ENCODE results near the gene TCF25. TPM values are rescaled to one million over a fixed set of nuclear protein-coding genes. Genes with fewer than 3 reads are reported as not detected.

Gene TCF25
- total and polyA plus RNA-seq, 2 experiments from 2014 or later, result 95.4 to 143 TPM

DNA sequence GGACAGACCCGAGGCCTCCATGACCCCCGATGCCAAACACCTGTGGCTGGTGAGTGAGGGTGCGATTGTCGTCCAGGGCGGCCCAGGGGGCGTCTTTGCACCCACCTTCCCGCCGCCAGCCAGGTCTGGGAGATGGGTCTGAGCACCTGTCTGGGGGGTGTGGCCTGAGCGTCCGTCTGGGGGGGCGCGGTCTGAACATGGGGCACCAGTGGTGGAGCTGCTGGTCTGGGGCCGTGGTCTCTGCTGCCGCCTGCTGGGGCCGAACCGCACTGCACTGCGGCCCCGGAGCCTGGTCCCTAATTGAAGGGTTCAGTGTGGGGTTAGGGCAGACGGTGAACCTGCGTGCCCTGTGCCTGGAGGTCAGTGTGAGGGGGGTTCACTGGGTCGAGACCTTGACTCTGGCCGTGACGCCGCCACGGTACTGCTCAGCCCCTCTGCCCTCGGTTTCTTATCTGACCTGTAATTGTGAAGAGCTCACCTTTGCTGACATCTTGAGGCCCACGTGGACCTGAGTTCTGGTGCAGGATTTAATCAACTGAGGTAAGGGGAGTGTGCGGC, 12.6 kb upstream of the TCF25 start:
- Mint-ChIP-seq H3K4me3 (no peak overlapping the region), H3K27me3 (ENCODE audit: insufficient read depth, low read depth, poor library complexity) (peaks cover 1% of the 10 kb centered on the region)

DNA sequence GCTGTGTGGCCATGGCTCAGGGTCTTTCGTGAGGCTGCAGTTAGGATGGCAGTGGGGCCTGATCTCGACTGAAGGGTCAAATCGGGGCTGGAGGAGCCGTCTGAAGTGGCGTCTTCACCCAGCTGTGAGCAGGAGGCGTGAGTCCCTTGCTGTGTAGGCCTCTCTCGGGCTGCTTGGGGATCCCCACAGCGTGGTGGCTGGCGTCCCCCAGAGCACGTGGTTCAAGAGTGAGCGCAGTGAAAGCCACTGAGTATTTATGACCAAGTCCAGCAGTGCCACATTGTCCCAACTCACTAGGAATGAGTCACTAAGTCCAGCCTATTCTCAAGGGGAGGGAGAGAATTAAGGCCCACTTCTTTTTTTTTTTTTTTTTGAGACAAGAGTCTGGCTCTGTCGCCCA, 11.7 kb upstream of the TCF25 start:
- H3K4me1 Mint-ChIP-seq, result no peaks in the 10 kb centered on the region
- no peaks in the 10 kb centered on the region; the same call in 2 of the 3 replicates for H3K9me3 Mint-ChIP-seq
- Histone ChIP-seq H2AFZ (no peak overlapping the region), H3K4me1 (ENCODE audit: insufficient read depth) (no peaks in the 10 kb centered on the region), H3K4me3 (no peak overlapping the region), H3K27ac (ENCODE audit: low read depth) (no peak overlapping the region), H3F3A (replicated peaks; ENCODE audit: low read depth) (peaks cover 8% of the 10 kb centered on the region; the same call in 1 of the 2 replicates), H3K9me2 (ENCODE audit: insufficient read depth) (no peaks in the 10 kb centered on the region), H4K20me1 (replicated peaks; ENCODE audit: insufficient read depth) (peaks cover 6% of the 10 kb centered on the region), H3K36me3 (ENCODE audit: insufficient read depth) (no peaks in the 10 kb centered on the region), H3K4me2 (no peak overlapping the region), H3K27me3 (ENCODE audit: insufficient read depth) (no peaks in the 10 kb centered on the region), H3K79me2 (replicated peaks; ENCODE audit: insufficient read depth) (no peaks in the 10 kb centered on the region)
- H3K27me3 Mint-ChIP-seq (ENCODE audit: insufficient read depth, low read depth, poor library complexity), result peaks cover 1% of the 10 kb centered on the region
- DNase-seq (ENCODE audit: low spot score) (no peak), ATAC-seq (no peak)
- no peak overlapping the region for H3K4me3 Mint-ChIP-seq
- H3K27ac Mint-ChIP-seq, result no peak overlapping the region
- peaks cover 15% of the 10 kb centered on the region for H3K36me3 Mint-ChIP-seq (ENCODE audit: low read depth)
- TF ChIP-seq STAT1 (IDR thresholded peaks at IDR 0.05; ENCODE audit: unreplicated experiment) (no peak), ZNF331 (CRISPR knock-in tag; IDR thresholded peaks at IDR 0.05; ENCODE audit: low read depth) (no peak)
- TF ChIP-seq, protein P1, sequence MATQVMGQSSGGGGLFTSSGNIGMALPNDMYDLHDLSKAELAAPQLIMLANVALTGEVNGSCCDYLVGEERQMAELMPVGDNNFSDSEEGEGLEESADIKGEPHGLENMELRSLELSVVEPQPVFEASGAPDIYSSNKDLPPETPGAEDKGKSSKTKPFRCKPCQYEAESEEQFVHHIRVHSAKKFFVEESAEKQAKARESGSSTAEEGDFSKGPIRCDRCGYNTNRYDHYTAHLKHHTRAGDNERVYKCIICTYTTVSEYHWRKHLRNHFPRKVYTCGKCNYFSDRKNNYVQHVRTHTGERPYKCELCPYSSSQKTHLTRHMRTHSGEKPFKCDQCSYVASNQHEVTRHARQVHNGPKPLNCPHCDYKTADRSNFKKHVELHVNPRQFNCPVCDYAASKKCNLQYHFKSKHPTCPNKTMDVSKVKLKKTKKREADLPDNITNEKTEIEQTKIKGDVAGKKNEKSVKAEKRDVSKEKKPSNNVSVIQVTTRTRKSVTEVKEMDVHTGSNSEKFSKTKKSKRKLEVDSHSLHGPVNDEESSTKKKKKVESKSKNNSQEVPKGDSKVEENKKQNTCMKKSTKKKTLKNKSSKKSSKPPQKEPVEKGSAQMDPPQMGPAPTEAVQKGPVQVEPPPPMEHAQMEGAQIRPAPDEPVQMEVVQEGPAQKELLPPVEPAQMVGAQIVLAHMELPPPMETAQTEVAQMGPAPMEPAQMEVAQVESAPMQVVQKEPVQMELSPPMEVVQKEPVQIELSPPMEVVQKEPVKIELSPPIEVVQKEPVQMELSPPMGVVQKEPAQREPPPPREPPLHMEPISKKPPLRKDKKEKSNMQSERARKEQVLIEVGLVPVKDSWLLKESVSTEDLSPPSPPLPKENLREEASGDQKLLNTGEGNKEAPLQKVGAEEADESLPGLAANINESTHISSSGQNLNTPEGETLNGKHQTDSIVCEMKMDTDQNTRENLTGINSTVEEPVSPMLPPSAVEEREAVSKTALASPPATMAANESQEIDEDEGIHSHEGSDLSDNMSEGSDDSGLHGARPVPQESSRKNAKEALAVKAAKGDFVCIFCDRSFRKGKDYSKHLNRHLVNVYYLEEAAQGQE (IDR thresholded peaks at IDR 0.05; ENCODE audit: unreplicated experiment), result no peak
- TF ChIP-seq, protein P2, sequence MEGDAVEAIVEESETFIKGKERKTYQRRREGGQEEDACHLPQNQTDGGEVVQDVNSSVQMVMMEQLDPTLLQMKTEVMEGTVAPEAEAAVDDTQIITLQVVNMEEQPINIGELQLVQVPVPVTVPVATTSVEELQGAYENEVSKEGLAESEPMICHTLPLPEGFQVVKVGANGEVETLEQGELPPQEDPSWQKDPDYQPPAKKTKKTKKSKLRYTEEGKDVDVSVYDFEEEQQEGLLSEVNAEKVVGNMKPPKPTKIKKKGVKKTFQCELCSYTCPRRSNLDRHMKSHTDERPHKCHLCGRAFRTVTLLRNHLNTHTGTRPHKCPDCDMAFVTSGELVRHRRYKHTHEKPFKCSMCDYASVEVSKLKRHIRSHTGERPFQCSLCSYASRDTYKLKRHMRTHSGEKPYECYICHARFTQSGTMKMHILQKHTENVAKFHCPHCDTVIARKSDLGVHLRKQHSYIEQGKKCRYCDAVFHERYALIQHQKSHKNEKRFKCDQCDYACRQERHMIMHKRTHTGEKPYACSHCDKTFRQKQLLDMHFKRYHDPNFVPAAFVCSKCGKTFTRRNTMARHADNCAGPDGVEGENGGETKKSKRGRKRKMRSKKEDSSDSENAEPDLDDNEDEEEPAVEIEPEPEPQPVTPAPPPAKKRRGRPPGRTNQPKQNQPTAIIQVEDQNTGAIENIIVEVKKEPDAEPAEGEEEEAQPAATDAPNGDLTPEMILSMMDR (conservative IDR thresholded peaks at IDR 0.05; ENCODE audit: low read depth in 2 of 2), result no peak

More for the DNA sequence above, 12.6 kb upstream of the TCF25 start:
- Histone ChIP-seq H3K9me2 (ENCODE audit: insufficient read depth) (no peaks in the 10 kb centered on the region), H3K79me2 (replicated peaks; ENCODE audit: insufficient read depth) (no peaks in the 10 kb centered on the region), H4K20me1 (replicated peaks; ENCODE audit: insufficient read depth) (peaks cover 6% of the 10 kb centered on the region), H3K4me3 (no peak overlapping the region), H3K4me2 (peak overlapping the region; percentile 43; the same call in 1 of the 2 replicates), H3K4me1 (ENCODE audit: insufficient read depth) (no peaks in the 10 kb centered on the region), H3F3A (replicated peaks; ENCODE audit: low read depth) (peaks cover 8% of the 10 kb centered on the region; the same call in 1 of the 2 replicates), H3K36me3 (ENCODE audit: insufficient read depth) (no peaks in the 10 kb centered on the region), H3K27ac (ENCODE audit: low read depth) (no peak overlapping the region), H2AFZ (no peak overlapping the region), H3K27me3 (ENCODE audit: insufficient read depth) (no peaks in the 10 kb centered on the region)
- Mint-ChIP-seq H3K36me3 (ENCODE audit: low read depth) (peaks cover 14% of the 10 kb centered on the region), H3K27ac (no peak overlapping the region), H3K4me1 (no peaks in the 10 kb centered on the region), H3K9me3 (no peaks in the 10 kb centered on the region; the same call in 2 of the 3 replicates)
- TF ChIP-seq, protein P2 (conservative IDR thresholded peaks at IDR 0.05; ENCODE audit: low read depth in 2 of 2), result peak; percentile 93 to 98
- TF ChIP-seq JUNB (IDR thresholded peaks at IDR 0.05; ENCODE audit: unreplicated experiment), result no peak
- DNase-seq (ENCODE audit: low spot score), result peak; percentile 88
- ATAC-seq, result peak; percentile 96

All from GM23338 (cell line).